Tibial nerve (tissue), 4 donors: ENCODE results near the gene FA2H. TPM values are rescaled to one million over a fixed set of nuclear protein-coding genes. Genes with fewer than 3 reads are reported as not detected.
A peak's percentile ranks its signal among the peaks of the same experiment; 100 is the strongest.

Experiments
- DNase-seq, 2 donors: peaks; one replicate each; pipeline ENCODE4 v3.0.0-alpha.2; 2019; ENCODE audit warnings: low spot score in 2 of 2
- H3K27ac ChIP-seq, 4 donors: fragments of 200-600 bp; sonication (generic) in 3 of 4; one replicate each; pipeline ENCODE4 v1.5.1; 2017 to 2019; ENCODE audit warnings: mild to moderate bottlenecking in 1 of 4
- H3K27me3 ChIP-seq, 2 donors: fragments of 200-600 bp; sonication (generic) in 1 of 2; one replicate each; pipeline versions ENCODE4 v1.5.1 to v1.6.0; 2017 to 2019
- H3K36me3 ChIP-seq, 3 donors: fragments of 200-600 bp; sonication (generic); one replicate each; pipeline ENCODE4 v1.5.1; 2018 to 2019
- H3K4me1 ChIP-seq, 4 donors: fragments of 200-600 bp; sonication (generic) in 3 of 4; one replicate each; pipeline ENCODE4 v1.5.1; 2017 to 2019
- H3K4me3 ChIP-seq, 4 donors: fragments of 200-600 bp; sonication (generic) in 3 of 4; one replicate each; pipeline ENCODE4 v1.5.1; 2017 to 2019; ENCODE audit warnings: mild to moderate bottlenecking in 1 of 4, moderate library complexity in 1 of 4
- H3K9me3 ChIP-seq, 4 donors: fragments of 200-600 bp; sonication (generic) in 3 of 4; one replicate each; pipeline ENCODE4 v1.5.1; 2017 to 2019
- EP300 ChIP-seq, 2 donors: sonication (generic); formaldehyde crosslinking; IDR thresholded peaks; one replicate each; pipeline ENCODE4 v1.6.1; 2017; ENCODE audit warnings: antibody characterized with exemption in 2 of 2, mild to moderate bottlenecking in 1 of 2
- POLR2A ChIP-seq, 2 donors: fragments of 450-650 bp; IDR thresholded peaks; one replicate each; pipeline ENCODE4 v1.6.1; 2017; ENCODE audit warnings: antibody characterized with exemption in 2 of 2, mild to moderate bottlenecking in 2 of 2, moderate library complexity in 2 of 2
- WGBS, 2 donors: methylation state at CpG; one replicate each; pipeline ENCODE4 v1.1.5; 2018; 5-methylcytosine and 5-hydroxymethylcytosine counted together
- total RNA-seq, 4 donors: library from RNA; depleted of rRNA; stranded (reverse); fragments of >200 nt; gene quantifications; one replicate each; pipeline ENCODE4 v1.1.0, GENCODE V29; 2016
- TF ChIP-seq, protein P1 (sequence below), 5 experiments: fragments of 200-600 bp in 3 of 5; fragments of 450-650 bp in 2 of 5; sonication (generic) in 3 of 5; IDR thresholded peaks; one replicate each; pipeline ENCODE4 v1.5.1; 2016 to 2019; ENCODE audit warnings: antibody characterized with exemption in 5 of 5, mild to moderate bottlenecking in 3 of 5, moderate library complexity in 2 of 5

Gene FA2H
- total RNA-seq, 4 donors from 2014 or later: 11.9 to 31.6 (median 21.6) TPM

- peak overlapping the region in 3 of 4 donors; percentile 71 to 93 (median 90) for H3K27ac ChIP-seq
- whole genome bisulfite sequencing, 2 donors: 80 to 91% methylated on average over 8 to 10 of the region's 10 CpGs
- H3K4me3 ChIP-seq: no peak overlapping the region
- H3K36me3 ChIP-seq: no peaks in the 10 kb centered on the region
- no peak for TF ChIP-seq POLR2A (IDR thresholded peaks at IDR 0.05)
- TF ChIP-seq, protein P1, sequence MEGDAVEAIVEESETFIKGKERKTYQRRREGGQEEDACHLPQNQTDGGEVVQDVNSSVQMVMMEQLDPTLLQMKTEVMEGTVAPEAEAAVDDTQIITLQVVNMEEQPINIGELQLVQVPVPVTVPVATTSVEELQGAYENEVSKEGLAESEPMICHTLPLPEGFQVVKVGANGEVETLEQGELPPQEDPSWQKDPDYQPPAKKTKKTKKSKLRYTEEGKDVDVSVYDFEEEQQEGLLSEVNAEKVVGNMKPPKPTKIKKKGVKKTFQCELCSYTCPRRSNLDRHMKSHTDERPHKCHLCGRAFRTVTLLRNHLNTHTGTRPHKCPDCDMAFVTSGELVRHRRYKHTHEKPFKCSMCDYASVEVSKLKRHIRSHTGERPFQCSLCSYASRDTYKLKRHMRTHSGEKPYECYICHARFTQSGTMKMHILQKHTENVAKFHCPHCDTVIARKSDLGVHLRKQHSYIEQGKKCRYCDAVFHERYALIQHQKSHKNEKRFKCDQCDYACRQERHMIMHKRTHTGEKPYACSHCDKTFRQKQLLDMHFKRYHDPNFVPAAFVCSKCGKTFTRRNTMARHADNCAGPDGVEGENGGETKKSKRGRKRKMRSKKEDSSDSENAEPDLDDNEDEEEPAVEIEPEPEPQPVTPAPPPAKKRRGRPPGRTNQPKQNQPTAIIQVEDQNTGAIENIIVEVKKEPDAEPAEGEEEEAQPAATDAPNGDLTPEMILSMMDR (IDR thresholded peaks at IDR 0.05): no peak
- TF ChIP-seq EP300 (IDR thresholded peaks at IDR 0.05): no peak
- peaks cover 0 to 92% (median 29%) of the 10 kb centered on the region in 4 donors for H3K4me1 ChIP-seq
- DNase-seq: no peak
- no peaks in the 10 kb centered on the region for H3K27me3 ChIP-seq
- no peaks in the 10 kb centered on the region for H3K9me3 ChIP-seq
These were observed 29.5 kb downstream of the FA2H start for GRCh38 chr16:74745109-74745615.

- peaks cover 0 to 89% (median 26%) of the 10 kb centered on the region in 4 donors for H3K4me1 ChIP-seq
- DNase-seq: no peak
- no peaks in the 10 kb centered on the region for H3K27me3 ChIP-seq
- H3K4me3 ChIP-seq: no peak overlapping the region
- peak overlapping the region in 3 of 4 donors; percentile 71 to 93 (median 90) for H3K27ac ChIP-seq
- TF ChIP-seq POLR2A (IDR thresholded peaks at IDR 0.05) (no peak), EP300 (IDR thresholded peaks at IDR 0.05) (no peak)
- TF ChIP-seq, protein P1 (IDR thresholded peaks at IDR 0.05): no peak
- no peaks in the 10 kb centered on the region for H3K9me3 ChIP-seq
- 88 to 94% methylated on average over 4 of the region's 4 CpGs for WGBS, 2 donors
- no peaks in the 10 kb centered on the region for H3K36me3 ChIP-seq
These were observed 30.1 kb downstream of the FA2H start for GRCh38 chr16:74744566-74744965.

- peak; percentile 22 to 42 for DNase-seq
These were observed 30.8 kb downstream of the FA2H start for GRCh38 chr16:74743668-74744299.

DNA sequence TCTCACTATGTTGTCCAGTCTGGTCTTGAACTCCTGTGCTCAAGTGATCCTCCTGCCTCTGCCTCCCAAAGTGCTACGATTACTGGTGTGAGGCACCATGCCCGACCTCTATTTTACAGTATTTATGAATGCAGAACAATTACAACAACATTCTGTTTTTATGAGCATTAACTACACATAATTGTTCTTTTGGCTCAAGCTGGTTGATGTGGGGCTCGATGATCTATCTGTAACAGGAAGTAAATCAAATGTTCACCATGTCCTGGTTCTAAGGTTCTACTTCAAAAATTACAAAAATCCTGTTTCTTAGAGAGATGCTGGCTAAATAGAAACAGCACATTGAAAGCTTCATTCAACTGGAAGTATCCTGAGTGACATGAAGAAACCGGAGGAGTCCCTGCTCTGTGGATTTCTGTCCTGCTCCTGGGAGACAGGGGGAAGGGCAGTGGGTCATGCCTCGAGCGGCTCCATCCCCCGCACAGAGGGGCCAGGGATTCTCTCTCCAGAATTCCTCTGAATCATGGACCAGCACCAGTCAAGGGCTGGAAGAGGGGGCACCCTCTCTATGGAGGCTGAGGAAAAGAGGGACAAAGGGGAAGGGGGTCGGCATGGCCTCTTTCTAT, 31.5 kb downstream of the FA2H start:
- DNase-seq: no peak
- Histone ChIP-seq H3K36me3 (no peaks in the 10 kb centered on the region), H3K9me3 (no peaks in the 10 kb centered on the region), H3K27ac (peak overlapping the region; percentile 40 to 93 (median 80)), H3K4me1 (peaks cover 0 to 87% (median 21%) of the 10 kb centered on the region in 4 donors), H3K4me3 (no peak overlapping the region), H3K27me3 (no peaks in the 10 kb centered on the region)
- WGBS, 2 donors: 25 to 27% methylated on average over 8 of the region's 8 CpGs
- TF ChIP-seq POLR2A (IDR thresholded peaks at IDR 0.05) (no peak), EP300 (IDR thresholded peaks at IDR 0.05) (no peak)
- TF ChIP-seq, protein P1 (IDR thresholded peaks at IDR 0.05): no peak

More at GRCh38 chr16:74743668-74744299, 30.8 kb downstream of the FA2H start:
- Histone ChIP-seq H3K4me3 (no peak overlapping the region), H3K4me1 (peaks cover 0 to 89% (median 22%) of the 10 kb centered on the region in 4 donors), H3K9me3 (no peaks in the 10 kb centered on the region), H3K27me3 (no peaks in the 10 kb centered on the region), H3K36me3 (no peaks in the 10 kb centered on the region), H3K27ac (peak overlapping the region; percentile 40 to 93 (median 80))
- TF ChIP-seq POLR2A (IDR thresholded peaks at IDR 0.05) (no peak), EP300 (IDR thresholded peaks at IDR 0.05) (no peak)
- TF ChIP-seq, protein P1 (IDR thresholded peaks at IDR 0.05): no peak
- WGBS, 2 donors: 44 to 46% methylated on average over 15 of the region's 15 CpGs

GRCh38 chr16:74742051-74742481, 32.6 kb downstream of the FA2H start:
- peaks cover 0 to 82% (median 21%) of the 10 kb centered on the region in 4 donors for H3K4me1 ChIP-seq
- H3K36me3 ChIP-seq: no peaks in the 10 kb centered on the region
- 30 to 32% methylated on average over 10 of the region's 10 CpGs for WGBS, 2 donors
- no peaks in the 10 kb centered on the region for H3K27me3 ChIP-seq
- no peak overlapping the region for H3K4me3 ChIP-seq
- no peaks in the 10 kb centered on the region for H3K9me3 ChIP-seq
- H3K27ac ChIP-seq: peak overlapping the region; percentile 40 to 93 (median 80)
- TF ChIP-seq POLR2A (IDR thresholded peaks at IDR 0.05): no peak
- TF ChIP-seq EP300 (IDR thresholded peaks at IDR 0.05): peak in 1 of 2 donors; percentile 73
- DNase-seq: no peak
